RWPE2 (cell line): ENCODE measurements around the gene METTL24.

ENCODE experiments used
- ATAC-seq: fragments of 200-7000 bp; cut with Tn5 transposase; 3 replicates; pipeline ENCODE4 v1.9.1; 2021; ENCODE audit warnings: low read depth
- DNase-seq: peaks from one replicate; pipeline ENCODE4 v3.0.0-alpha.2; 2020; ENCODE audit warnings: low spot score
- H3K27ac ChIP-seq: fragments of 450-650 bp; 2 replicates; pipeline ENCODE4 v1.5.1; 2017; ENCODE audit warnings: mild to moderate bottlenecking; ENCODE audit not compliant: poor library complexity, severe bottlenecking
- H3K27me3 ChIP-seq: fragments of 250-450 bp; sonication (Bioruptor Pico); 2 replicates; pipeline ENCODE4 v1.5.1; 2021; ENCODE audit warnings: mild to moderate bottlenecking, moderate library complexity; ENCODE audit not compliant: insufficient read depth, poor library complexity, severe bottlenecking
- H3K36me3 ChIP-seq: fragments of 250-450 bp; sonication (Bioruptor Pico); 2 replicates; pipeline ENCODE4 v1.5.1; 2020; ENCODE audit warnings: low read depth, mild to moderate bottlenecking, moderate library complexity
- H3K4me1 ChIP-seq: fragments of 250-450 bp; sonication (Bioruptor Pico); 2 replicates; pipeline ENCODE4 v1.5.1; 2021; ENCODE audit warnings: mild to moderate bottlenecking, moderate library complexity; ENCODE audit not compliant: insufficient read depth, poor library complexity, severe bottlenecking
- H3K4me3 ChIP-seq: fragments of 250-450 bp; sonication (Bioruptor Pico); 2 replicates; pipeline ENCODE4 v1.5.1; 2021; ENCODE audit warnings: mild to moderate bottlenecking, moderate library complexity; ENCODE audit not compliant: severe bottlenecking
- H3K9me3 ChIP-seq: fragments of 250-450 bp; sonication (Bioruptor Pico); 2 replicates; pipeline ENCODE4 v1.5.1; 2021; ENCODE audit warnings: mild to moderate bottlenecking, moderate library complexity; ENCODE audit not compliant: severe bottlenecking
- TF ChIP-seq, protein P1 (sequence below): fragments of 450-650 bp; IDR thresholded peaks from one replicate; pipeline ENCODE4 v1.5.1; 2017; ENCODE audit warnings: mild to moderate bottlenecking, moderate library complexity; ENCODE audit not compliant: poor library complexity, severe bottlenecking

METTL24 gene

GRCh38 chr6:110207652-110208051 is 150.5 kb downstream of the METTL24 start:
- H3K27me3 ChIP-seq = no peaks in the 10 kb centered on the region
- ATAC-seq (no peak), DNase-seq (no peak)
- H3K9me3 ChIP-seq = no peaks in the 10 kb centered on the region
- no peak overlapping the region for H3K4me3 ChIP-seq
- H3K4me1 ChIP-seq = no peaks in the 10 kb centered on the region
- H3K27ac ChIP-seq = no peak overlapping the region
- TF ChIP-seq, protein P1, sequence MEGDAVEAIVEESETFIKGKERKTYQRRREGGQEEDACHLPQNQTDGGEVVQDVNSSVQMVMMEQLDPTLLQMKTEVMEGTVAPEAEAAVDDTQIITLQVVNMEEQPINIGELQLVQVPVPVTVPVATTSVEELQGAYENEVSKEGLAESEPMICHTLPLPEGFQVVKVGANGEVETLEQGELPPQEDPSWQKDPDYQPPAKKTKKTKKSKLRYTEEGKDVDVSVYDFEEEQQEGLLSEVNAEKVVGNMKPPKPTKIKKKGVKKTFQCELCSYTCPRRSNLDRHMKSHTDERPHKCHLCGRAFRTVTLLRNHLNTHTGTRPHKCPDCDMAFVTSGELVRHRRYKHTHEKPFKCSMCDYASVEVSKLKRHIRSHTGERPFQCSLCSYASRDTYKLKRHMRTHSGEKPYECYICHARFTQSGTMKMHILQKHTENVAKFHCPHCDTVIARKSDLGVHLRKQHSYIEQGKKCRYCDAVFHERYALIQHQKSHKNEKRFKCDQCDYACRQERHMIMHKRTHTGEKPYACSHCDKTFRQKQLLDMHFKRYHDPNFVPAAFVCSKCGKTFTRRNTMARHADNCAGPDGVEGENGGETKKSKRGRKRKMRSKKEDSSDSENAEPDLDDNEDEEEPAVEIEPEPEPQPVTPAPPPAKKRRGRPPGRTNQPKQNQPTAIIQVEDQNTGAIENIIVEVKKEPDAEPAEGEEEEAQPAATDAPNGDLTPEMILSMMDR = no peak
- H3K36me3 ChIP-seq = peaks cover 50% of the 10 kb centered on the region

- ATAC-seq (no peak), DNase-seq (no peak)
- Histone ChIP-seq H3K9me3 (no peaks in the 10 kb centered on the region), H3K27me3 (no peaks in the 10 kb centered on the region), H3K27ac (no peak overlapping the region), H3K36me3 (0 out of 2 replicates have a peak, but pooled peaks cover 9% of the 10 kb centered on the region), H3K4me1 (no peaks in the 10 kb centered on the region), H3K4me3 (no peak overlapping the region)
- TF ChIP-seq, protein P1 = no peak
Observed at GRCh38 chr6:110201151-110201884, 156.8 kb downstream of the METTL24 start.

GRCh38 chr6:110198561-110198960 is 159.6 kb downstream of the METTL24 start:
- ATAC-seq (no peak), DNase-seq (no peak)
- TF ChIP-seq, protein P1 = no peak
- Histone ChIP-seq H3K9me3 (no peaks in the 10 kb centered on the region), H3K27me3 (no peaks in the 10 kb centered on the region), H3K4me3 (no peak overlapping the region), H3K4me1 (no peaks in the 10 kb centered on the region), H3K27ac (no peak overlapping the region), H3K36me3 (peaks cover 18% of the 10 kb centered on the region)

GRCh38 chr6:110196874-110197273 is 161.3 kb downstream of the METTL24 start:
- H3K36me3 ChIP-seq = peaks cover 24% of the 10 kb centered on the region
- H3K27me3 ChIP-seq = no peaks in the 10 kb centered on the region
- H3K9me3 ChIP-seq = no peaks in the 10 kb centered on the region
- DNase-seq (no peak), ATAC-seq (no peak)
- no peaks in the 10 kb centered on the region for H3K4me1 ChIP-seq
- H3K4me3 ChIP-seq = no peak overlapping the region
- TF ChIP-seq, protein P1 = no peak
- no peak overlapping the region for H3K27ac ChIP-seq

DNA sequence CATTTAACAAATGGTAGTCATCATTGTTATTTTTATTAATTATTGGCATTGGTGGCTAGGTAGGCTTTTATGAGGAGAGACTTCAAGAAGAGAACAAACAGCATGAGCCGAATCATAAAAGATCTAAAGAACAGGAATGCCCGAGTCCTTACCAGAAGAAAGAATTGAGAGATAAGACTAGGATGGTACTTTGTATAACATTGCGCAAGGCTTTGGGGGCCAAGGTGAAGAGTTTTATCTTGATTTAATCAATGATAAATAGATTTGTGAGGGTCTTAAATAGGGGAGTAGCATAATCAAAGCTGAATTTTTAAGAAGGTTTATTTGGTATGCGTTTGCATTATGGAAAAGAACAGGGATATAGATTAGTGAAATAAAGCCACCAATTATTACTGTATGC is 162.5 kb downstream of the METTL24 start:
- DNase-seq (no peak), ATAC-seq (no peak)
- no peak overlapping the region for H3K27ac ChIP-seq
- no peaks in the 10 kb centered on the region for H3K4me1 ChIP-seq
- no peaks in the 10 kb centered on the region for H3K9me3 ChIP-seq
- H3K27me3 ChIP-seq = no peaks in the 10 kb centered on the region
- TF ChIP-seq, protein P1 = no peak
- H3K4me3 ChIP-seq = no peak overlapping the region
- peaks cover 24% of the 10 kb centered on the region for H3K36me3 ChIP-seq
